Esophagus muscularis mucosa (tissue), 4 donors: ENCODE data around the gene MRGPRX3. TPM values are rescaled to one million over a fixed set of nuclear protein-coding genes. Genes with fewer than 3 reads are reported as not detected.

Source experiments
- DNase-seq: peaks from one replicate; pipeline ENCODE4 v3.0.0-alpha.2; 2017; ENCODE audit errors: extremely low spot score
- H3K27ac ChIP-seq, 4 donors: fragments of 200-600 bp; sonication (generic); replicated peaks in 1 of 4; 1 replicate in 3 of 4; 2 replicates in 1 of 4; pipeline ENCODE4 v1.5.1; 2016 to 2019; ENCODE audit warnings: mild to moderate bottlenecking in 1 of 4
- H3K27me3 ChIP-seq, 4 donors: fragments of 200-600 bp; sonication (generic); one replicate each; pipeline versions ENCODE4 v1.5.1 to v1.6.0; 2016 to 2019
- H3K36me3 ChIP-seq, 4 donors: fragments of 200-600 bp; sonication (generic); one replicate each; pipeline ENCODE4 v1.5.1; 2016 to 2019
- H3K4me1 ChIP-seq, 4 donors: fragments of 200-600 bp; sonication (generic); one replicate each; pipeline ENCODE4 v1.5.1; 2016 to 2019
- H3K4me3 ChIP-seq, 4 donors: fragments of 200-600 bp; sonication (generic); 1 replicate in 2 of 4; 2 replicates in 2 of 4; pipeline ENCODE4 v1.5.1; 2016 to 2019; ENCODE audit warnings: mild to moderate bottlenecking in 4 of 4, moderate library complexity in 1 of 4
- H3K9me3 ChIP-seq, 4 donors: fragments of 200-600 bp; sonication (generic); 1 replicate in 3 of 4; 2 replicates in 1 of 4; pipeline ENCODE4 v1.5.1; 2016 to 2019
- CTCF ChIP-seq, 3 experiments: fragments of 200-600 bp in 2 of 3; fragments of 450-650 bp in 1 of 3; sonication (generic) in 2 of 3; IDR thresholded peaks; one replicate each; pipeline ENCODE4 v1.5.1; 2017 to 2019; ENCODE audit warnings: antibody characterized with exemption in 3 of 3, mild to moderate bottlenecking in 2 of 3, moderate library complexity in 1 of 3
- EP300 ChIP-seq: sonication (generic); formaldehyde crosslinking; IDR thresholded peaks from one replicate; pipeline ENCODE4 v1.6.1; 2017; ENCODE audit warnings: antibody characterized with exemption
- POLR2A ChIP-seq: fragments of 450-650 bp; IDR thresholded peaks from one replicate; pipeline ENCODE4 v1.6.1; 2017; ENCODE audit warnings: antibody characterized with exemption, moderate library complexity, mild to moderate bottlenecking, low read depth
- POLR2AphosphoS5 ChIP-seq, 2 donors: sonication (generic); formaldehyde crosslinking; IDR thresholded peaks; one replicate each; pipeline ENCODE4 v1.6.1; 2017; ENCODE audit warnings: antibody characterized with exemption in 2 of 2
- WGBS: methylation state at CpG from one replicate; pipeline ENCODE4 v1.1.5; 2018; 5-methylcytosine and 5-hydroxymethylcytosine counted together
- intact Hi-C: fragments of 100-400 bp; cut with DNase I; formaldehyde crosslinking; loops from one replicate; pipeline ENCODE4 v1.15.1; 2023
- total RNA-seq, 4 donors: library from RNA; depleted of rRNA; stranded (reverse); fragments of >200 nt; gene quantifications; one replicate each; pipeline versions ENCODE4 v1.1.0 to v1.2.1, GENCODE V29; 2016

MRGPRX3 gene
- total RNA-seq, 4 donors from 2014 or later: not detected

DNA sequence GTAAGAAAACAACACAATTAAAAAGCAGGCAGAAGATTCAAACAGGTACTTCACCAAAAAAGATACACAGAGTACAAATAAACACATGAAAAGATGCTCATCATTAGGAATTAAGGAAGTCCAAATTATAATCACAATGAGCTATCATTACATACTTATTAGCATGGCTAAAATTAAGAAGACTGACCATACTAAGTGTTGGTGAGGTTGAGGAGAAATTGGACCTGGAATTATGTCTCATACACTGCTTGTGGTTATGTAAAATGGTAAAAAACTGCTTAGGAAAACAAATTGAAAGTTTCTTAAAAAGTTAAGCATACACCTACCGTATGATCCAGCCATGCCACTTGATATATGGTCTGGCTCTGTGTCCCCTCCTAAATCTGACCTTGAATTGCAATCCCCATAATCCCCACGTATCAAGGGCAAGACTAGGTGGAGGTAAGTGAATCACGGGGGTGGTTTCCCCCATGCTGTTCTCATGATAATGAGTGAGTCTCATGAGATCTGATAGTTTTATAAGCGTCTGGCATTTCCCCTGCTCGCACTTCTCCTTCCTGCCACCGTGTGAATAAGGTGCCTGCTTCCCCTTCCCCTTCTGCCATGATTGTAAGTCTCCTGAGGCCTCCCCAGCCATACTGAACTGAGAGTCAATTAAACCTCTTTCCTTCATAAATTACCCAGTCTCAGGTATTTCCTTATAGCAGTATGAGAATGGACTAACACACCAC lies 31.3 kb upstream of the MRGPRX3 start:
- H3K4me3 ChIP-seq: no peak overlapping the region
- no peaks in the 10 kb centered on the region for H3K27me3 ChIP-seq
- no peaks in the 10 kb centered on the region for H3K9me3 ChIP-seq
- TF ChIP-seq CTCF (IDR thresholded peaks at IDR 0.05) (no peak), POLR2A (no peak), POLR2AphosphoS5 (IDR thresholded peaks at IDR 0.05) (no peak), EP300 (no peak)
- WGBS: 86% methylated on average over 6 of the region's 6 CpGs
- intact Hi-C loops: loop anchor here (5.0 kb wide), 1 partner anchor 109 kb away; no protein-coding TSS in a partner anchor
- peaks cover 4 to 50% (median 37%) of the 10 kb centered on the region in 4 donors for H3K36me3 ChIP-seq
- DNase-seq: no peak
- peaks cover 5 to 20% (median 17%) of the 10 kb centered on the region in 4 donors for H3K4me1 ChIP-seq
- no peak overlapping the region for H3K27ac ChIP-seq

DNA sequence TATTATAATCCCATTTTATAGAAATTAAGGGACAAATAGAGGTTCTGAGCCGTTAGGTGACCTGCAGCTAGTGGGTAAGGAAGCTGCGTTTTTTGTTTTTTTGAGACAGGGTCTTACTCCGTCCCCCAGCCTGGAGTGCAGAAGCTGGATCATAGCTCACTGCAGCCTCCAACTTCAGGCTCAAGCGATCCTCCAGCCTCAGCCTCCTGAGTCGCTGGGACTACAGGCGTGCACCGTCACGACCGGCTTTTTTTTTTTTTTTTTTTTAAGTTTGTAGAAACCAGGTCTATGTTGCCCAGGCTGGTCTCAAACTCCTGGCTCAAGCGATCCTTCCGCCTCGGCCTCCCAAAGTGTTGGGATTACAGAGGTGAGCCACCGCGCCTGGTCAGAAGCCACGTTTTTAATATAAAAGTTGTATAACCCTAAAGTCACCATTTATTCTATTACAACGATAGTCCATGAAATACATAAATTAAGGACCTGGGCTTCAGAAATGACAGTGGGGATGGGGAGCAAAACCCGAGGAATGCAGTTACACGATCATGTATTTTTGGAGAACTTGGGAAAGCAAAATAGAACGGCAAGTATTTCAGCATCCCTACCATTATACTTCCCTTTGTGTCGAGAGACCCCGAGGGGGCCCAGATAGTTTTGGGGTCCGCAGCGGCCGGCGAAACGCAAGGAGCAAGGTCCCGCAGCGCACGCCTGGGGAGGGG lies 27.1 kb upstream of the MRGPRX3 start:
- 22% methylated on average over 26 of the region's 29 CpGs for WGBS
- Histone ChIP-seq H3K4me1 (peaks cover 5 to 25% (median 22%) of the 10 kb centered on the region in 4 donors), H3K27me3 (peaks cover 0 to 6% (median 0%) of the 10 kb centered on the region in 4 donors), H3K4me3 (peak overlapping the region; percentile 82 to 94 (median 88)), H3K36me3 (peaks cover 4 to 34% (median 23%) of the 10 kb centered on the region in 4 donors), H3K9me3 (no peaks in the 10 kb centered on the region), H3K27ac (peak overlapping the region; percentile 66 to 74 (median 68))
- intact Hi-C loops: loop anchor here (5.0 kb wide), 1 partner anchor 93 kb away; the partner anchor contains the start of gene SERGEF
- TF ChIP-seq POLR2A (no peak), CTCF (IDR thresholded peaks at IDR 0.05) (no peak), EP300 (no peak), POLR2AphosphoS5 (IDR thresholded peaks at IDR 0.05) (no peak)
- DNase-seq: no peak

DNA sequence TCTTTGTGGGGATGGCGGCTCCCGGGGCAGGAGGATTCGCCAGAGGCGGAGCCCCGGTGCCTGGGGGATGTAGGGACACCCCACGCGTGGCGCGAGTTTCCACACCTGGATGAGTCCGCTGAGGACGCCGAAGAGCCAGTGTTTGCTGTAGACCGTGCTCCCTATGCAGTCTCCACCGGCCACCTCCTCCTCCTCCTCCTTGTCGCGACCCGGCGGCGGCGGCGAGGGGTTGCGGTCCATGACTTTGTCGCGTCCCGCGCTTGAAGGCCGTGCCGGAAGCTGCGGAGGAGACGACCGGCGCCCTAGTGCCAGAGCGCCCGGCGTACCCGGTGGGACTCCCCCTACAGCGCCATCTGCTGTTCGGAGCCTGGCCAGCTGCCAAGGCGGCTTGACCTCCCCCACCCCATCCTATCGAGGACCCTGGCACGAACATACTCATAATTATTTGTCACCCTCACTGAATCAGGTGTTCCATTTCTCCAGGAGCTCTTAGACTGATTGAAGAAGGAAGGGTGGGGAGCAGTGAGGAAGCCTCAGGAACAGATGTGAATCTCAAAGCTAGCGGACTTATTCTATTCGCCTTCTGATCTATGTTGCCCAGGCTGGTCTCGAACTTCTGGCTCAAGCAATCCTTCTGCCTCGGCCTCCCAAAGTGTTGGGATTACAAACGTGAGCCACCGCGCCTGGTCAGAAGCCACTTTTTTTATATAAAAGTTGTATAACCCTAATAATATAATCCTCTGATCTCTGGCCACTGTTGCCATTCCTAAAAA lies 26.4 kb upstream of the MRGPRX3 start, which contains the start of gene SAAL1:
Gene SAAL1, minus strand, starts transcription at position 281 of the 773 bp plus-strand sequence. Its CDS starts 41 bp downstream, at position 240.
- intact Hi-C loops: loop anchor here (5.0 kb wide), 1 partner anchor 94 kb away; the partner anchor contains the start of gene SERGEF
- Histone ChIP-seq H3K4me3 (peak within 1 kb of the TSS; percentile 82 to 94 (median 88)), H3K27me3 (peaks cover 0 to 13% (median 0%) of the 10 kb centered on the region in 4 donors), H3K4me1 (peaks cover 5 to 25% (median 22%) of the 10 kb centered on the region in 4 donors), H3K27ac (peak within 1 kb of the TSS; percentile 66 to 74 (median 68)), H3K36me3 (peaks cover 4 to 27% (median 19%) of the 10 kb centered on the region in 4 donors), H3K9me3 (no peaks in the 10 kb centered on the region)
- 10% methylated on average over 20 of the region's 48 CpGs for WGBS
- DNase-seq: no peak
- TF ChIP-seq POLR2AphosphoS5 (IDR thresholded peaks at IDR 0.05): peak; percentile 74 to 83
- peak; percentile 67 to 75 (median 72) for TF ChIP-seq CTCF (IDR thresholded peaks at IDR 0.05)
- no peak for TF ChIP-seq POLR2A
- TF ChIP-seq EP300: no peak

- Histone ChIP-seq H3K4me1 (peaks cover 5 to 25% (median 22%) of the 10 kb centered on the region in 4 donors), H3K27ac (no peak overlapping the region), H3K27me3 (peaks cover 0 to 14% (median 0%) of the 10 kb centered on the region in 4 donors), H3K9me3 (no peaks in the 10 kb centered on the region), H3K36me3 (peaks cover 4 to 20% (median 13%) of the 10 kb centered on the region in 4 donors), H3K4me3 (peak overlapping the region in 3 of 4 donors; percentile 82 to 93 (median 82))
- TF ChIP-seq EP300: no peak
- TF ChIP-seq POLR2AphosphoS5 (IDR thresholded peaks at IDR 0.05): no peak
- TF ChIP-seq CTCF (IDR thresholded peaks at IDR 0.05): no peak
- no peak for DNase-seq
- 87% methylated on average over 9 of the region's 9 CpGs for WGBS
- intact Hi-C loops: loop anchor here (5.0 kb wide), 1 partner anchor 94 kb away; the partner anchor contains the start of gene SERGEF
These were observed 25.7 kb upstream of the MRGPRX3 start for GRCh38 chr11:18106688-18107087.
